LNCaP clone FGC (cell line): ENCODE data around the gene ATP6V0B.

Source experiments
- DNase-seq: peaks from one replicate; pipeline ENCODE4 v3.0.0-alpha.2; 2011; ENCODE audit warnings: low read depth
- H3K4me3 ChIP-seq: 2 replicates; pipeline ENCODE4 v1.5.1; 2011; ENCODE audit warnings: mild to moderate bottlenecking, low read depth, low read length, control low read depth
- TF ChIP-seq, protein P1 (sequence below): IDR thresholded peaks from 2 replicates; pipeline ENCODE4 v1.5.1; 2012; ENCODE audit warnings: mild to moderate bottlenecking; ENCODE audit not compliant: control insufficient read depth, insufficient read depth; ENCODE audit errors: extremely low read depth

Gene ATP6V0B

GRCh38 chr1:43991200-43991475, 16.4 kb downstream of the ATP6V0B start:
- peak overlapping the region; percentile 62 for H3K4me3 ChIP-seq
- TF ChIP-seq, protein P1, sequence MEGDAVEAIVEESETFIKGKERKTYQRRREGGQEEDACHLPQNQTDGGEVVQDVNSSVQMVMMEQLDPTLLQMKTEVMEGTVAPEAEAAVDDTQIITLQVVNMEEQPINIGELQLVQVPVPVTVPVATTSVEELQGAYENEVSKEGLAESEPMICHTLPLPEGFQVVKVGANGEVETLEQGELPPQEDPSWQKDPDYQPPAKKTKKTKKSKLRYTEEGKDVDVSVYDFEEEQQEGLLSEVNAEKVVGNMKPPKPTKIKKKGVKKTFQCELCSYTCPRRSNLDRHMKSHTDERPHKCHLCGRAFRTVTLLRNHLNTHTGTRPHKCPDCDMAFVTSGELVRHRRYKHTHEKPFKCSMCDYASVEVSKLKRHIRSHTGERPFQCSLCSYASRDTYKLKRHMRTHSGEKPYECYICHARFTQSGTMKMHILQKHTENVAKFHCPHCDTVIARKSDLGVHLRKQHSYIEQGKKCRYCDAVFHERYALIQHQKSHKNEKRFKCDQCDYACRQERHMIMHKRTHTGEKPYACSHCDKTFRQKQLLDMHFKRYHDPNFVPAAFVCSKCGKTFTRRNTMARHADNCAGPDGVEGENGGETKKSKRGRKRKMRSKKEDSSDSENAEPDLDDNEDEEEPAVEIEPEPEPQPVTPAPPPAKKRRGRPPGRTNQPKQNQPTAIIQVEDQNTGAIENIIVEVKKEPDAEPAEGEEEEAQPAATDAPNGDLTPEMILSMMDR, result no peak
- DNase-seq, result no peak

GRCh38 chr1:43991476-43992231, 16.9 kb downstream of the ATP6V0B start, which contains the start of gene CCDC24:
TSS of gene CCDC24 (plus strand) at chr1:43991599. CDS start at chr1:43991879, 280 bp downstream.
- DNase-seq, result peak; percentile 64
- H3K4me3 ChIP-seq, result peak within 1 kb of the TSS; percentile 62
- TF ChIP-seq, protein P1, result no peak

DNA sequence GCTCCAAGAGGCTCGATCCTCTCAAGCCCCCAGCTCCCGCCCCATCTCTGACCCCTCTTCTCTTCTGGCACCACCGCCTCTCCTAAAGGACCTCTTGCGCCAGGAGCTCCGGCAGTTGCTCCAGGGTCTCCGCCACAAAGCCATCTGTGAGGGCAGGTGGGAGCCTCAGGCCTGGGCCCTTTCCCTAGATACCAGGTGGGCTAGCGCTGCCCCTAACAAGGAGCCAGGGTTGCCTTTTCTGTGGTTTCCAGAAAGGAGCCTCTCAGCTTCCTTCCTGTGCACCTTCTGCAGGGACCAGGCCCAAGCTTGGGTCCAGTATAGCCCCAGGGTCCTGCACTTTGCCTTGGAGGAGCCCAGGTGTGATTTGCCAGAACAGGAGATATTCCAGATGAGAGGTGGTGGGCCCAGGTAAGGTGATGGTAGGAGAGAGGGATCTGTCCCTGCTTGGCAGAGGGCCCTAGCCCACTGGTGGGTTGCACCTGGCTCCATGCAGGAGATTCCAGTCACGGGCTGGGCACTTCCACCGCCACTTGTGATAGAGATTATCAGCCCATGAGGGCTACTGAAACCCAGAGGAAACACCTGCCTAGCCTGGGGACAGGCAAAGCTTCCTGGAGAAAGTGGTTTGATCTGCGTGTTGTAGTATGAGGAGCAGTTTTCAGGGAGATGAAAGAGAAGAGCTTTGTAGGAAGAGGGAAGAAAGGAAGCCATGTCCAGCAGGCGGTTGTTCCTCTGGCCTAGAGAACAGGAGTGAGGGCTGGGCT, 17.7 kb downstream of the ATP6V0B start:
- TF ChIP-seq, protein P1, result no peak
- no peak for DNase-seq

GRCh38 chr1:43993206-43993914, 18.6 kb downstream of the ATP6V0B start:
- TF ChIP-seq, protein P1, result no peak
- no peak for DNase-seq
- no peak overlapping the region for H3K4me3 ChIP-seq

More for the DNA sequence above, 17.7 kb downstream of the ATP6V0B start:
- peak overlapping the region; percentile 62 for H3K4me3 ChIP-seq

DNA sequence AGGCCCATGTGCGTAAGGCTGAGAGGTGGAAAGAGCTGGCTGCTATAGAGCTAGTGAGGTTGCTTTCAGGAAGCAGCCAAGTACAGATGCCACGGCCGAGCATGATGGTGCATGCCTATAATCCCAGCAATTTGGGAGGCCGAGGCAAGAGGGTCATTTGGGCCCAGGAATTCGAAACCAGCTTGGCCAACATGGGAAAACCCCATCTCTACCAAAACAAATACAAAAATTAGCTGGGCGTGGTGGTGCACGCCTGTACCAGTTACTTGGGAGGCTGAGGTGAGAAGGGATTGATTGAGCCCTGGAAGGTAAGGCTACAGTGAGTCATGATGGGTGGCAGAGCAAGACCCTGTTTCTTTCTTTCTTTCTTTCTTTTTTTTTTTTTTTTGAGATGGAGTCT, 19.3 kb downstream of the ATP6V0B start:
- DNase-seq, result no peak
- no peak overlapping the region for H3K4me3 ChIP-seq
- TF ChIP-seq, protein P1, result no peak

DNA sequence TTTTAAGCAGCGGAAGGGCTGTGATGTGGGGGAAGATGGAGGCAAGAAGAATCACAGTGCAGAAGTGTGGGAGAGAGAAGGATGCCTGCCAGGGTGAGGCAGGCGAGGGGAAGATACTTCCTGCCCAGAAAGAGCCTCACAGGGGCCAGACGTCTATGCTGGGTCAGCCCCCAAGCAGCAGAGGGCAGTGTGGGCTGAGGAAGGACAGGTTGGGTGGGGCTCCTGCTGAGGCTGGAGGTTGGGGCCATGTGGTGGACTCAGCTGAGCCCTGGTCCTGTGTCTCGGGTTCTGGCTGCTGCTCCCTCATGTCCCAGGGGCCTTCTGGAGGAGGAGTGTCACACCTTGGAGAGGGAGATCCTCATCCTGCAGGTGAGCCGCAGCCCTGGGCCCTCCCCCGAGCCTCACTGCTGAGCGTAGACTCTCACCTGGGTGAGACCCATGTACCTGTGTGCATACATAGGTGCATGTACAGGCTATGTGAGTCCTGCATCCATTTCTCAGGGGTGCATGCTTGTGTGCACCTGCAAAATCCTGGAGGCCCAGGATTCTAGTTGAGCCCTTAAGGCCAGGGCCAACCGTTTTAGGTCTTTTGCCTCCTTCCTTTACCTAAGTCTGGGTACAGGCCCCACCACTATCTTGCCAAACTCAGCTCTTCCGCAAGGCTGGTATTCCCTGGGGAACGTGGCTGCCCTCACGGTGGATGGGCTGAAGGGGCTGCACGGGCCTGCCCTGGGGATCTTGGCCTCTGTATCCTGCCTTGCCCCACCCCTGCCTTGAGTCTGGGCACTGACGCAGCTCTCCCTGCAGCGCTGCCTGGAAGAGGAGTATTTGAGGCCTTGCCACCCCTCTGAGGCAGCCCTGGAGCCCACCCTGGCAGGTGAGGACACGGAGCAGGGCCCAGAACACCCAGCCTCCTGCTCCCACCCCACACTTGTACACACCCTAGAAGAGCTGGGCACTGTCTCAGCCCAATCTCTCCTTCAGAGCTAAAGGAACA, 20.3 kb downstream of the ATP6V0B start:
- TF ChIP-seq, protein P1, result peak; percentile 24; the same call in 1 of the 2 replicates
- no peak for DNase-seq
- H3K4me3 ChIP-seq, result no peak overlapping the region
